Activated T-cell treated with anti-CD3 and anti-CD28 coated beads for 1 hour (primary cell): ENCODE measurements around the gene PTGDR.

ENCODE experiments used
- DNase-seq: peaks from one replicate; pipeline ENCODE4 v3.0.0-alpha.2; 2020; ENCODE audit warnings: low read depth

Gene PTGDR

DNA sequence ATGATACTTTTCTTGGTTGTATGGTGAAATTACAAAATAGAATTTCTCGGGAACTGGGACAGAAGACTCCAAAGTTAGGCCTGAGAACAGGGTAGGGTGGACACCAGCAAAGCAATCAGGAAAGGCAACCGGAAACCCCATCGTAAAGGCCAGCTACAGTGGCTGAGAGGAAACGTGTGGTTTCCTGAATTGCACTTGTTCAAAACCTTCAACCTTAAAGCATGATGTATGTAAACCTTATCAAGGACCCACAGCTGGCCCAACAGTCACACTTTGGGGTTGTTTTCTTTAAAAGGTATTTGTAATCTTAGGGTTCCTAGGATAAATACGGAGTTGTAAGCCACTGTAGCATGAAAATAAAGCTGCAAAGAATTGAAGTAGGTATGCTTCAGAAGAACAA, 2.2 kb upstream of the PTGDR start:
- DNase-seq, result no peak

DNA sequence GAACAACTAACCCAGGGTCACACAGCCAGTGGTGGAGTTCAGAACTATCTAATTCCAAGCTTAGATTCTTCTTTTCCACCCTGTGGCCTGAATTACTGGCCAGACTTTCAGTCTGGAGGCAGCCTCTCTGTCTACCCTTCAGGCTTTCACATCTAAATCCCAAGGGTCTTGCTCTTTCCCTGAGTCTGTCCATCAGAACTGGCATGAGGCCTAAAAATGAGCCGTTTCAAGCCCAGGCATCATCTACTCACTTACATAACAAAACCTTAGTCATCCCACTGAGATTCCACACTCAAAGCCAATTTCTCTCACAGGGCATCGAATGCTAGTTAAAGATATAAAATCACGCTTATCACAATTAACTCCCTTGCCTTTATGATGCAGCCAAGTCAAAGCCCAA, 1.3 kb upstream of the PTGDR start:
- no peak for DNase-seq

DNA sequence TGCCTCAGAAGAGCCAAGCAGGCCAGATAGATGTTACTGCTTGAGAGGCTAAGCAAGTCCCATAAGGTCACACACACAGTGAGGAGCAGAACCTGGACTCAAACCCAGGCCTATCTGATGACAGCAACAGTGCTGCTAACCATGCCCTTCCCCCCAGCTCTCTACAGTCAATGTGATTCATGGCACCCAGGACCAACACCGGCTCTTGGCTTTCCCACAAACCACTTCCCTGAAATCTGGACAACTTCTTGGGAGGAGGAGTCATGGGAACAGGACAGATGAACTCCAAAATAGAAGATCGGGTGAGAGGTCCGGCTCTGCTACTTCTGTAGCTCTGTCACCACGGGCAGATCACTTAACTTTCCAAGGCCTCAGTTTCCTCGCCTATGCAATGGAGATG, 716 bp upstream of the PTGDR start:
- no peak for DNase-seq

DNA sequence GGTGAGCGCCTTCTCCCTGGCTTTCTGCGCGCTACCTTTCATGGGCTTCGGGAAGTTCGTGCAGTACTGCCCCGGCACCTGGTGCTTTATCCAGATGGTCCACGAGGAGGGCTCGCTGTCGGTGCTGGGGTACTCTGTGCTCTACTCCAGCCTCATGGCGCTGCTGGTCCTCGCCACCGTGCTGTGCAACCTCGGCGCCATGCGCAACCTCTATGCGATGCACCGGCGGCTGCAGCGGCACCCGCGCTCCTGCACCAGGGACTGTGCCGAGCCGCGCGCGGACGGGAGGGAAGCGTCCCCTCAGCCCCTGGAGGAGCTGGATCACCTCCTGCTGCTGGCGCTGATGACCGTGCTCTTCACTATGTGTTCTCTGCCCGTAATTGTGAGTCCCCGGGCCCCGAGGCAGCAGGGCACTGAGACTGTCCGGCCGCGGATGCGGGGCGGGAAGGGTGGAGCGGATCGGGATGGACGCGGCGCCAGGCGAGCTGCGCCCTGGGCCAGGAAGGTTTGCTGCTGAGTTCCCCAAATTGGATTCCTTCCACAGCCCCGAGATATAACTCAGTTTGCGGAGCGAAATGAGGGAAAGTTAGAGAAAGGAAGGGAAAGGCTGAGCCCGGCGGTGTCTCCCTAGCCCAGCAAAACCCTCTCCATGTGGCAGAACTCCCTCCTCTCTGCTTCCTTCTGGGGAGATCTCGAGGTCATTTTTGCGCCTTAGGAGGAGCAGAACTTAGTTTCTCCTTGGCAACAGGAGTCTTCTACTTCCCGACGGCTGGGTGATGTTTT, 972 bp downstream of the PTGDR start:
- no peak for DNase-seq

DNA sequence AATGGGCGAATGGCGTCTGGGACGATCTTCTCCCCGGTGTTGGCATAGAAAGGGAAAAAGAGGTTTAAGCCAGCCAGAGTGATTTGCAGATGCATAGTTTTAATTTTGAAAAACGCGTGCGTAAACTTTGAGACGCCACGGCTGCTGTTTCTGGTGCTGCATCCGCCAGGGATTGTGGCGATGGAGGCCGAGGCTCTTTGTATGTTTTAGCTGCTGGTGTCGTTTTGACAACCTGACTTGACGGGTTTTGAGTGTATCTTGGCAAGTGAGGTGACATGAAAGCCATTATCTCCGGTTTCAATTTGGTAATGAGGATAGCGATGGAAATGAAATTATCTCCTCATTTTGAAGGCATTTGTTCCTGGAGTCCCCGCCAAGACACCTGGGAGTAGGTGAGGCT, 1.6 kb downstream of the PTGDR start:
- DNase-seq, result no peak

DNA sequence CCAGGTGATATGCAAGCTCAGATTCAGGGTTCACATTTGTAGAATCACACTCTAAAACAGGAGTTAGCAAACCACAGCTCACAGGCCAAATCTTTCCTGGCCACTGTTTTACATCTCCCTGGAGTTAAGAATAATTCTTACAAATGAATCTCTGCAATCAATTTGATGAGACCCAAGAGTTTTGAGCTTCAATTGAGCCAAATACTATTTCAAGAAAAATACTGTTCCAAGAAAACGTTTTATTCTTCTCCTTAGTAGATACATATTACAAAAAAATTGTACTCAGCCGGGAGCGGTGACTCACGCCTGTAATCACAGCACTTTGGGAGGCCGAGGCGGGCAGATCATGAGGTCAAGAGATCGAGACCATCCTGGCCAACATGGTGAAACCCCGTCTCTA, 2.5 kb downstream of the PTGDR start:
- DNase-seq, result no peak

DNA sequence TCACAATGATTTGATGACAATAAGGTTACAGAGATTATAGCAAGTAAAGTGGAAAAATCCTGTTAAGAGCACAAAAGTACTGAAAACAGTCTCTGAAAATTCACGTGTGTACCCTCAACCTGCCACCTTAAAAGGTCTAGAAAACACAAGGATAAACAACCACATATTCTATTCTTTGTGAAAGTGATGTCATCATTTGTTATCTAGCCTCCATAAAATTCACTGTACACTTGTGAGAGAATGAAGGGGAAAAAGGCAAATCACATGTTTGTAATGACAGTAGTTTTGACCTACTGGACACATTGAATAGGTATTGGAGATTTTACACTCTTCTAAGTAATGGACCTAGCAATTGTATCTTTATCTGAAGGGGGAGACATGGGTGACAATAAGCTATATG, 4.0 kb downstream of the PTGDR start:
- no peak for DNase-seq

DNA sequence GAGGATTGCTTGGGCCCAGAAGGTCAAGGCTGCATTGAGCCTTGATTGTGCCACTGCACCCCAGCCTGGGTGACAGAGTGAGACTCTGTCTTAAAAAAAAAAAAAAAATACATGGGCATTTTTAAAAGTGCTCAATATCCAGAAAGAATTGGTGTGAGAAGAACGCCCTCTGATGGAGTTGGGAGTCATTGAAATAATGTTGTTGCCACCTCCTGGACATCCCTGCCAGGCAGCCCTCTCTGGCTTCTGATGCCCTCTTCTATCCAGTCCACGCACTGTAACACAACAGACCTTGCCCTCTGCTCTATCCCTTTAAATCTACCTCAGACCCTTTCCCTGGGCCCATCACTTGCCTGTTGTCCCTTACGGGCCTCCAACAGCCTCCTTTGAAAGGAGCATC, 4.9 kb downstream of the PTGDR start:
- no peak for DNase-seq

DNA sequence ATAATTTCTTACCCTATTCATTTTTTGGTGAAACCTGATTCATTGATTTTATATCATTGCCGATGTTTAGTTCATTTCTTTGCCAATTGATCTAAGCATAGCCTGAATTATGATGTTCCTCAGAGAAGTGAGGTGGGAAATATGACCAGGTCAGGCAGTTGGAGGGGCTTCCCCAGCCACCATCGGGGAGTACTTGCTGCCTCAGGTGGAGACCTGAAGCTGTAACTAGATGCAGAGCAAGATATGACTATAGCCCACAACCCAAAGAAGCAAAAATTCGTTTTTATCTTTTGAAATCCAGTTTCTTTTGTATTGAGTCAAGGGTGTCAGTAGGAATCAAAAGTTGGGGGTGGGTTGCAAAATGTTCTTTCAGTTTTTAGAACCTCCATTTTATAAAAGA, 7.9 kb downstream of the PTGDR start:
- DNase-seq, result no peak

DNA sequence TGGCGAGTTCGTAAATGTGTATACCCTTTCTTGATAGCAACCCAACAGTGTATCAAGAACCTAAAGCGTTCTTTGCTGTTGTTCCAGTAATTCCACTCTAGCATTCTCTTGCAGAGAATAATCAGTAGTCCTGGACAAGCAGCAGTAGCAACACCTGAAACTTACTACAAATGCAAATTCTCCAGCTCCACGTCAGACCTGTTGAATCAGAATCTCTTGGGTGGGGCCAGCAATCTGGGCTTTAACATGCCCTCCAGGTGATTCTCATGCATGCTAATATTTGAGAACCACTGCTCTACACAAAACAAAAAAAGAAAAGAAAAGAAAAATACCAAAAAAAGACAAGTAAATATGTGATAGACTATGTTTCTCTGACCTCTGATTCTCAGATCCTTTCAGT, 10.1 kb downstream of the PTGDR start:
- no peak for DNase-seq

DNA sequence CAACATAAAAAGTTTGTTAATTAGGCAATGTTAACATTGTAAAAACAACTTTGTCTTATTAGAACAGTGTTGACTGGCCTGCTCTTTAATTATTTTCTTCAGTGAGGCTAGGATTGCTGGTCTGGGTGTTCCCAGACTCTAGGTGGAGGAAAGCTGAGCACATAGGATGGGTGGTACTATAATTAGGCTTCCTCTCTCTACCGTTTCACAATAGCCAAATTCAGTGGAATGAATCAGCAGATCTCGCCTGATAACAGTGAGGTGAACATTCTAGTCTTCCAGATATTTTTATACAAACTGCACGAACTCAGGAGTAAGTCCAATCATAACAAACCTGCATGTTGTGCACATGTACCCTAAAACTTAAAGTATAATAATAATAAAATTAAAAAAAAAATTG, 11.9 kb downstream of the PTGDR start:
- no peak for DNase-seq

DNA sequence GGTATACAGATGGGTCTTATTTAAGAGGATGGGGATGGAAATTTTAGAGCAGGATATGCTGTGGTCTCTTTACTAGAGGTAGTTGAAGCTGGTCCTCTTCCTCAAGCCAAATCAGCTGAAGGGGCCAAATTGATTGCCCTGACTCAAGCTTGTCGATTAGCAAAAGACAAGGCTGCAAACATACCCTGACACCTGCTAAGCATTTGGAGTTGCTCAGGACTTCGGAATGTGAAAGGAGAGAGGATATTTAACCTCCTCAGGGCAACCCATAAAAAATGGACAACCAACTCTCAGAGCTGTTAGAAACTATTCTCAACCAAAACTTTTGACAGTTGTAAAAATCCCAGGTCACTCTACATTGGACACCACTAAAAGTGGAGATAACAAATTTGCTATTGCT, 15.6 kb downstream of the PTGDR start:
- DNase-seq, result no peak

DNA sequence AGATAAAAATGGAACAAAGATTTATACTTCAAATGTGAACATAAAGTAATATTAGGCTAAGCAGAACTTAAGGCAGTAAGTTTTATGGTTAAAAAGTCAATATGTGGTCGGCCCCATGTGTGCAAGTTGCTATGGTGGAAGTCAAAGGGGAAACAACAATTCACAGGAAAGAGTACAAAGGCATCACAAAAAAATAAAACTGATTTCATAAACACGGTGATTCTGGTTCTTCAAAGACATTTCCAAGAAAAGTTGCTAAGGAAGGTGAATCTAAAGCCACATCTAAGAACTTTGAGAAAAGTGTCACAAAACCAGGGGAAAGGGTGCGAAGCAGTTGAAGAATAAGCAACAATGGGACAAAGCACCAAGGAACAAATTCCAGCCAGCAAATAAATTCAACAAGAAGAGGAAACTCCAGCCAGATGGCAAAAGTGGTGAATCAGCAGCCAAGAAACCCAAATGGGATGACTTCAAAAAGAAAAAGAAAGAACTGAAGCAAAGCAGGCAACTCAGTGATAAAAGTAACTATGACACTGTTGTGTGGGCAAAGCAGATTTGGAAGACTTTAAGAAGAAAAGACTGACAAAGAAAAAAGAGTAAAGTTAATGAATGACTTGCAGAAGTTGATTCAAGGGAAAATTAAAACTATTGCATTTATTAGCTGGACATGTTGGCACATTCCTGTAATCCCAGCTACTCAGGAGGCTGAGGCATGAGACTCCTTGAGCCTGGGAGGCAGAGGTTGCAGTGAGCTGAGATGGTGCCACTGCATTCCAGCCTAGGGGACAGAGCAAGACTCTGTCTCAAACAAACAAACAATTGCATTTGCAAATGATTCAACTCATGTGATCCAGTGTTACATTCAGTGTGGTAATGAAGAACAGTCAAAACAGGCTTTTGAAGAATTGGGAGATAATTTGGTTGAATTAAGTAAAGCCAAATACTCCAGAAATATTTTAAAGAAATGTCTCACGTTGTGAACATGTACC, 19.5 kb downstream of the PTGDR start:
- no peak for DNase-seq

DNA sequence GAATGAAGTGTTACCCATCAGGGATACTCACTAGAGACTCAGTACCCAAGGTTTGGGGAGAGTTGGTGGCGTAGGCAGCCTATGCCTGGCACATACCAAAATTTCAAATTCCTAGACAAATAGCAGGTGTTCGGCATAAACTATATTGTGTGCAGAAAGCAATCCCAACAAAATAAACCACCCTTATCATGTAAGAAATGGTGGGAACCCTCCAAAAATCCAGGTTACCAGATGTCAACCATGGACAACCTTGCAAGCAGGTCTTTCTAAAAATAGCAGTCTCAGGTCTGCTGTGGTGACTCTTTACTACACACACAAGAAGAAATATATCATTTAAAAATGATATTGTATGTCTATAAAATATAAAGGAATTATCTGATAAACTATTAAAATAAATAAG, 28.9 kb downstream of the PTGDR start:
- no peak for DNase-seq

DNA sequence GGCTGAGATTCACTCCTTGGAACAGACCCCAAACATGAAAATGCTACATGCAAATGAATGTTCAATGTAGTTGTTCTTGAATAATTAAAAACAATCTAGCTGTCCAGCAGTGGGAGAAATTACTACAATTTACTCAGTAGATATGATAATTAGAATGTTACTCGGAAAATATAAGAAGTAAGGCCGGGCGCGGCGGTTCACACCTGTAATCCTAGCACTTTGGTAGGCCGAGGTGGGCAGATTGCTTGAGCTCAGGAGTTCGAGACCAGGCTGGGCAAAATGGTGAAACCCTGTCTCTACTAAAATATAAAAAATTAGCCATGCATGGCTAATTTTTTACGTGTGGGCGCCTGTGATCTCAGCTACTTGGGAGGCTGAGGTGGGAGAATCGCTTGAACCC, 31.3 kb downstream of the PTGDR start:
- DNase-seq, result no peak

DNA sequence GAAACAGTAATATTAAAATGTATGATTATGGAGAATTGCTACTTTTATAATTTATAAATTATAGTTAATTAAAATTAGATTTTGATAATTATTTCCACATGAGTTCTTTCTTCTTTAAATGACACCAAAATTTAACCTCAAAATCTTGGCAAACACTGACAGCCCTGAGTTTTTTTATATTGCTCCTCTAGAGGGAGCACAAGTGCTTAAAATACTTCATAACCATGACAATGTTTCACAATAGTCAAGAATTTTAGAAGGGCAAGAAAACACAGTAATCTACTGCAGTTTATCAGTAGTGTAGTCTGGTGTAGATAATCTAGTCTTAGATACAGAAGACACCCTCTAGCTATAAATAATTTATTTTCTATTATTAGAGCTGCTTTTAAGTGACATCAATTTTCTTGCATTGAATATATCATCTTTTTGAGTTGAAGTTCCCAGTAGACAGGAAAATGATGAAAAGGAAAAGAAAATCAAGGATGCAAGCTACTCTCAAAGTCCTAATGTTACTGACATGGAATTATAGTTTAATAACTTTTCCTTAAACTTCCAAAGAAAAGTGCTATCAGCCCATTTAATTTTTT, 32.3 kb downstream of the PTGDR start:
- DNase-seq, result no peak

DNA sequence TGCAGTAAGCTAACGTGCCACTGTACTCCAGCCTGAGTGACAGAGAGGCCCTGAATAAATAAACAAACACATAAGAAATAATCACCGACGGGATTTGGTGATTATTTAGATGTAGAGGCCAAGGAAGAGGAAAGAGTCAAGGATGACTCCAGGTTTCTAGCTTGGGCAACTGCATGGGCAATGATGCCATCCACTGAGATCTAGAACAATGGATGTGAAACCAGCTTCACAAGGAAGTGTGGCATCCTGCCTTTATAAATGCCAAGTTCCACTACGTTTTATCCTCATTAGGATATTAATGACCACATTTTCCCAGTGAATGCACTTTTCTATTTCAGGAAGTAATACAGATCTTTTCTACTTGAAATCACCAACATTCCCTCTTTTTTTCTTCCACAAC, 35.7 kb downstream of the PTGDR start:
- DNase-seq, result no peak

DNA sequence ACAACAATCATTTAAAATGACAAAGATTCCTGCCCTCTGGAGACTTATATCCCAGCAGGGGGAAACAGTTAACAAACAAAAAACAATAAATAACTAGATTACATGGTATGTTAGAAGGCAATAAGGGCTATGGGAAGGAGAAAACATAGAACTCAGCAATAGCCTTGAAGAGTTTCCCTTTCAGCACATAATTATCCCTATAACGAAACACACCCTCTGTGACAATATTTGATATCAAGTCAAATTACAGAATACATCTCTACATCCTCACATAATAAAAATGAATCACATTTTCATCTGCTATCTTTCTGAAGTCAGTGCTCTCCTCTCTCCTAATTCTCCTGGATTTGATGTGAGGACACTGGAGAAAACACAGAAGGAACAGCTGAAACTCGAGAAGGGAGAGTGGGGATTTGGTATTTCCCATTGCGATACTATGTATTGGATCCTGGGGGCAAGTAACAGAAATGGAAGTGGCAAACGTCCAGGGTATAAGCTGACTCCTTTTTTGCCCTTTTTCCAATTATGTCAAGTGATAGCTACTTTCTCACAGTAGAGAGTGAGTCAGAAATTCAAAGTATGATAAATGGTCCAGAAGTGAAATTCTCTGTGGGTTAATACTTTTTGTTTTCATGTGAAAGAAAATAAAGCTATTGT, 36.9 kb downstream of the PTGDR start:
- no peak for DNase-seq

DNA sequence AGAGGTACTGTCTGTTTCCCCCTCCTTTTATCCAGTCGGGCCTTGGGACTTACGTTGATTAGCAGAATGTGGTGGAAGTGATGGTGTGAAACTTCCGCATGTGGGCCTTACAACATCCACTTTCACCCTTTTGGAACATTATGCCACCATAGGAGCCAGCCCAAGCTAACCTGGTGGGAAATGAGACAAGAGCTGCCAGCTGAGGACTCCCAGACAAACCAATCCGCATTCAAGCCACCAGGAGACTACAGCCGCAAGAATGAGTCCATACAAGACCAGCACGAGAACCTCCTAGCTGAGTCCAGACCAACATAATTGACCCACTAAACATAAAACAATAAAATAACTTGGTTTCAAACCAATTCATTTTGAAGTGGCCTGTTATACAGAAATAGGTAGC, 37.5 kb downstream of the PTGDR start:
- DNase-seq, result no peak

DNA sequence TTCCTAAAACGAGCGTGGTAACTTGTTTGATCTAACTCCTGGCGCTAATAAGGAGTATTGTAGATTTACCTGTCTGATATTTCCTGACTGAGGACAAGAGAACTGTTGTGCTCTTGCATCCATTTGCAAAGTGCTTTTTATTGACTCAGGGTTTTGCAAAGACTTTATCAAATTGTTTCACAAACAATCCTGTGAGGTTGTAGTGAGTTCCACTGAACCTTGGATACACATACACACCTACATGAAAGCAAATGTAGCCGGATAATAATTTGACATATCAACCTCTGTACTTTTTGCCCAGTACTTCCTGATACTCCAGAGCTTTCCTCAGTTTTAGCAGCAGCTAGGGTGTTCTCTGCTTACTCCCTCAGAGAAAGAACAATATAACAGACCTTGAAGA, 39.9 kb downstream of the PTGDR start:
- no peak for DNase-seq

DNA sequence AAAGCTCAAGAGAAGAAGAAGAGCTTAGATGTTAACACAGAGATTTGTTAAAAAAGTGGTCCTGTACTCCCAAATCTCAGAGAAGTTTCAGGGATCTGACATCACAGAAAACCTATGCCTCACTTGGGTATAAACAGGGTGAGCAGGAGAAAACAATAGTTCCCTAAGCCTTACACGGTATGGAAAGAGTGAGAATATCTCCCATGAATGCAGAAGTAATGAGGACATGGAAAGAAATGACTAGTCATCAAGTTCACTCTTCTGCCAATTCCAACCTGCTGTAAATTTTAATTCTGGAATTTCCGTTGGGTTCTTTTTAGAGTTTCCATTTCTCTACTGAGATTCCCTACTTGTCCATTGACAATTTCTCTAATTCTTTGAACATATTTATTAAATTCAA, 40.4 kb downstream of the PTGDR start:
- no peak for DNase-seq

DNA sequence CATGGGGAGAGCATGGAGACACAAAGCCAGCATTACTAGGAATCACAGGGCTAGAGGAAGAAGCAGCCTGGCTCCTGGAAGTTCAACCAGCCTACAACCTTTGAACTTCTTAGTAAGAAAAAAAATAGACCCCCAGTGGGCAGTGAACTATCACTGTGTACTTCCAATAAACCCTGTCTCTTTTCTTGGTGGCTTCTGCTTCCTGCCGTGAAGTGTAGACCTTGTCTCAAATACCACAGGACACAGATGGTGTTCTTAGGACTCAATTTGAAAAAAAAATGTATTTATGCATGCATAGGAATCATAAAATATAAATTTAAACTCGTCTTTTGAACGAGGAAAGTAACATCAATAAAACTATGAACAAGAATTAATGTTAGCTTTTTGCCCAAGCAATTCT, 43.0 kb downstream of the PTGDR start:
- no peak for DNase-seq
